ENCODE data around the gene IFNA2.

DNA sequence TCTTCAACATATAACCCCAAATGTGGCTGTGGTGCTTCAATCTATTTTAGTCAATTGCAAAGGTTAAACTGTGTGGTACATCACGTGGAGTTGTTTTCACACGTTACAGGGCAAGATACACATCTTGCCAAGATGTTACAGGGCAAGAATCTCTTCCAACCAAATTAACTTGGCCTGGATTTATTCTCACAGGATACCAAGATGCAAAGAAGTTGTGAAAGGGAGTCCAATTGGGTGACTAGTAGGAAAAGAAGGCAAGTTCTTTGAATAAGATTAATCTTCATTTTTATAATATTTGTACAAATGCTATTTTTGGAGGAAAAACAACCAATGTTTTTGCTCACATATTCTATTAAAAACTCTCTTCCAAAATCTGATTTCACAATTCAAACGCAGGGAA, 18.9 kb upstream of the IFNA2 start:
- no peak for TF ChIP-seq RXRA (IDR thresholded peaks at IDR 0.05)
- TF ChIP-seq, protein P1, sequence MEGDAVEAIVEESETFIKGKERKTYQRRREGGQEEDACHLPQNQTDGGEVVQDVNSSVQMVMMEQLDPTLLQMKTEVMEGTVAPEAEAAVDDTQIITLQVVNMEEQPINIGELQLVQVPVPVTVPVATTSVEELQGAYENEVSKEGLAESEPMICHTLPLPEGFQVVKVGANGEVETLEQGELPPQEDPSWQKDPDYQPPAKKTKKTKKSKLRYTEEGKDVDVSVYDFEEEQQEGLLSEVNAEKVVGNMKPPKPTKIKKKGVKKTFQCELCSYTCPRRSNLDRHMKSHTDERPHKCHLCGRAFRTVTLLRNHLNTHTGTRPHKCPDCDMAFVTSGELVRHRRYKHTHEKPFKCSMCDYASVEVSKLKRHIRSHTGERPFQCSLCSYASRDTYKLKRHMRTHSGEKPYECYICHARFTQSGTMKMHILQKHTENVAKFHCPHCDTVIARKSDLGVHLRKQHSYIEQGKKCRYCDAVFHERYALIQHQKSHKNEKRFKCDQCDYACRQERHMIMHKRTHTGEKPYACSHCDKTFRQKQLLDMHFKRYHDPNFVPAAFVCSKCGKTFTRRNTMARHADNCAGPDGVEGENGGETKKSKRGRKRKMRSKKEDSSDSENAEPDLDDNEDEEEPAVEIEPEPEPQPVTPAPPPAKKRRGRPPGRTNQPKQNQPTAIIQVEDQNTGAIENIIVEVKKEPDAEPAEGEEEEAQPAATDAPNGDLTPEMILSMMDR (IDR thresholded peaks at IDR 0.05; ENCODE audit: low read depth, low read length, missing input control): no peak
- TF ChIP-seq, protein P2, sequence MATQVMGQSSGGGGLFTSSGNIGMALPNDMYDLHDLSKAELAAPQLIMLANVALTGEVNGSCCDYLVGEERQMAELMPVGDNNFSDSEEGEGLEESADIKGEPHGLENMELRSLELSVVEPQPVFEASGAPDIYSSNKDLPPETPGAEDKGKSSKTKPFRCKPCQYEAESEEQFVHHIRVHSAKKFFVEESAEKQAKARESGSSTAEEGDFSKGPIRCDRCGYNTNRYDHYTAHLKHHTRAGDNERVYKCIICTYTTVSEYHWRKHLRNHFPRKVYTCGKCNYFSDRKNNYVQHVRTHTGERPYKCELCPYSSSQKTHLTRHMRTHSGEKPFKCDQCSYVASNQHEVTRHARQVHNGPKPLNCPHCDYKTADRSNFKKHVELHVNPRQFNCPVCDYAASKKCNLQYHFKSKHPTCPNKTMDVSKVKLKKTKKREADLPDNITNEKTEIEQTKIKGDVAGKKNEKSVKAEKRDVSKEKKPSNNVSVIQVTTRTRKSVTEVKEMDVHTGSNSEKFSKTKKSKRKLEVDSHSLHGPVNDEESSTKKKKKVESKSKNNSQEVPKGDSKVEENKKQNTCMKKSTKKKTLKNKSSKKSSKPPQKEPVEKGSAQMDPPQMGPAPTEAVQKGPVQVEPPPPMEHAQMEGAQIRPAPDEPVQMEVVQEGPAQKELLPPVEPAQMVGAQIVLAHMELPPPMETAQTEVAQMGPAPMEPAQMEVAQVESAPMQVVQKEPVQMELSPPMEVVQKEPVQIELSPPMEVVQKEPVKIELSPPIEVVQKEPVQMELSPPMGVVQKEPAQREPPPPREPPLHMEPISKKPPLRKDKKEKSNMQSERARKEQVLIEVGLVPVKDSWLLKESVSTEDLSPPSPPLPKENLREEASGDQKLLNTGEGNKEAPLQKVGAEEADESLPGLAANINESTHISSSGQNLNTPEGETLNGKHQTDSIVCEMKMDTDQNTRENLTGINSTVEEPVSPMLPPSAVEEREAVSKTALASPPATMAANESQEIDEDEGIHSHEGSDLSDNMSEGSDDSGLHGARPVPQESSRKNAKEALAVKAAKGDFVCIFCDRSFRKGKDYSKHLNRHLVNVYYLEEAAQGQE (IDR thresholded peaks at IDR 0.05): no peak
- TF ChIP-seq, protein P3, sequence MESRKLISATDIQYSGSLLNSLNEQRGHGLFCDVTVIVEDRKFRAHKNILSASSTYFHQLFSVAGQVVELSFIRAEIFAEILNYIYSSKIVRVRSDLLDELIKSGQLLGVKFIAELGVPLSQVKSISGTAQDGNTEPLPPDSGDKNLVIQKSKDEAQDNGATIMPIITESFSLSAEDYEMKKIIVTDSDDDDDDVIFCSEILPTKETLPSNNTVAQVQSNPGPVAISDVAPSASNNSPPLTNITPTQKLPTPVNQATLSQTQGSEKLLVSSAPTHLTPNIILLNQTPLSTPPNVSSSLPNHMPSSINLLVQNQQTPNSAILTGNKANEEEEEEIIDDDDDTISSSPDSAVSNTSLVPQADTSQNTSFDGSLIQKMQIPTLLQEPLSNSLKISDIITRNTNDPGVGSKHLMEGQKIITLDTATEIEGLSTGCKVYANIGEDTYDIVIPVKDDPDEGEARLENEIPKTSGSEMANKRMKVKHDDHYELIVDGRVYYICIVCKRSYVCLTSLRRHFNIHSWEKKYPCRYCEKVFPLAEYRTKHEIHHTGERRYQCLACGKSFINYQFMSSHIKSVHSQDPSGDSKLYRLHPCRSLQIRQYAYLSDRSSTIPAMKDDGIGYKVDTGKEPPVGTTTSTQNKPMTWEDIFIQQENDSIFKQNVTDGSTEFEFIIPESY (IDR thresholded peaks at IDR 0.05): no peak
- no peak for TF ChIP-seq SP1 (IDR thresholded peaks at IDR 0.05)
- no peak for TF ChIP-seq JUND (IDR thresholded peaks at IDR 0.05)

Data from liver (tissue), 3 donors.